ENCODE measurements around the gene MARK1. TPM values are rescaled to one million over a fixed set of nuclear protein-coding genes. Genes with fewer than 3 reads are reported as not detected.
"Not testable (repeated sequence)": the region's sequence is repeated elsewhere in the genome, so short reads cannot be mapped to it uniquely, and the experiment has no call there.

MARK1 gene
- total RNA-seq, 4 donors from 2014 or later, result 3.9 to 11.3 (median 6.6) TPM

DNA sequence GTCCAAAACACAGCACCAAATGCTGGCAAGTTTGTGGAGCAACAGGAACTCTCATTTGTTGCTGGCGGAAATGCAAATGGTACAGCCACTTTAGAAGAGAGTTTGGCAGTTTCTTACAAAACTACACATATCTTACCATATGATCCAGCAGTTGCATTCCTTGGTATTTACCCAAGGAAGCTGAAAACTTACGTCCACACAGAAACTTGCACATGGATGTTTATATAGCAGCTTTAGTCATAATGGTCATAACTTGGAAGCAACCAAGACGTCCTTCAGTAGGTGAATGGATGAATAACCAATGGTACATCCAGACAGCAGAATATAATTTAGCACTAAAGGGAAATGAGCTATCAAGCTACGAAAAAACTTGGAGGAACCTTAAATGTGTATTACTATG, 66.4 kb downstream of the MARK1 start:
- Histone ChIP-seq H3K4me3 (no peak overlapping the region), H3K4me1 (no peaks in the 10 kb centered on the region), H3K27ac (no peak overlapping the region), H3K27me3 (no peaks in the 10 kb centered on the region), H3K36me3 (peaks cover 0 to 13% (median 0%) of the 10 kb centered on the region in 3 donors), H3K9me3 (no peaks in the 10 kb centered on the region)
- TF ChIP-seq POLR2A (IDR thresholded peaks at IDR 0.05) (no peak), CTCF (IDR thresholded peaks at IDR 0.05) (no peak)
- no peak for DNase-seq
- WGBS, 2 donors, result 87 to 88% methylated on average over 4 of the region's 4 CpGs
- intact Hi-C loops (cut with DNase I), result no loop called here

GRCh38 chr1:220595179-220595578, 67.2 kb downstream of the MARK1 start:
- WGBS, 2 donors, result 77 to 82% methylated on average over 3 of the region's 3 CpGs
- Histone ChIP-seq H3K4me1 (no peaks in the 10 kb centered on the region), H3K27ac (no peak overlapping the region), H3K36me3 (peaks cover 0 to 13% (median 0%) of the 10 kb centered on the region in 3 donors), H3K4me3 (no peak overlapping the region), H3K27me3 (no peaks in the 10 kb centered on the region), H3K9me3 (no peaks in the 10 kb centered on the region)
- no peak for DNase-seq
- no peak for TF ChIP-seq POLR2A (IDR thresholded peaks at IDR 0.05)
- TF ChIP-seq CTCF (IDR thresholded peaks at IDR 0.05), result no peak
- intact Hi-C loops (cut with DNase I), result no loop called here

GRCh38 chr1:220604926-220605325, 77.0 kb downstream of the MARK1 start:
- Histone ChIP-seq H3K4me3 (no peak overlapping the region), H3K27me3 (no peaks in the 10 kb centered on the region), H3K36me3 (no peaks in the 10 kb centered on the region), H3K4me1 (peaks cover 0 to 7% (median 0%) of the 10 kb centered on the region in 3 donors), H3K27ac (no peak overlapping the region), H3K9me3 (no peaks in the 10 kb centered on the region)
- no peak for DNase-seq
- TF ChIP-seq CTCF (IDR thresholded peaks at IDR 0.05), result no peak
- WGBS, 2 donors, result 72 to 76% methylated on average over 3 of the region's 3 CpGs
- intact Hi-C loops (cut with DNase I), result no loop called here

GRCh38 chr1:220605651-220606050, 77.7 kb downstream of the MARK1 start:
- H3K27me3 ChIP-seq; intact Hi-C loops (cut with DNase I); DNase-seq; H3K4me3 ChIP-seq; H3K4me1 ChIP-seq; H3K27ac ChIP-seq; H3K9me3 ChIP-seq; H3K36me3 ChIP-seq: not testable (repeated sequence)
- 91 to 100% methylated on average over 3 to 4 of the region's 4 CpGs for WGBS, 2 donors

DNA sequence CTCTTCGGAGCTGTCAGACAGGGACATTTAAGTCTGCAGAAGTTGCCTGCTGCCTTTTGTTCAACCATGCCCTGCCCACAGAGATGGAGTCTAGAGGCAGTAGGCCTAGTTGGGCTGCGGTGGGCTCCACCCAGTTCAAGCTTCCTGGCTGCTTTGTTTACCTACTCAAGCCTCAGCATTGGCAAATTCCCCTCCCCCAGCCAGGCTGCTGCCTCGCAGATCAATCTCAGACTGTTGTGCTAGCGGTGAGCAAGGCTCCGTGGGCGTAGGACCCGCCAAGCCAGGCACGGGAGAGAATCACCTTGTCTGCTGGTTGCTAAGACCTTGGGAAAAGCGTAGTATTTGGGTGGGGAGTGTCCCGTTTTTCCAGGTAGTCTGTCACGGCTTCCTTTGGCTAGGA, 83.2 kb downstream of the MARK1 start:
- peaks cover 0 to 20% (median 0%) of the 10 kb centered on the region in 3 donors for H3K36me3 ChIP-seq
- H3K27me3 ChIP-seq; H3K27ac ChIP-seq; H3K4me3 ChIP-seq; DNase-seq; intact Hi-C loops (cut with DNase I); H3K9me3 ChIP-seq; H3K4me1 ChIP-seq: not testable (repeated sequence)
- 74 to 75% methylated on average over 6 to 8 of the region's 11 CpGs for WGBS, 2 donors

GRCh38 chr1:220616836-220617235, 88.9 kb downstream of the MARK1 start:
- Histone ChIP-seq H3K27ac (no peak overlapping the region), H3K27me3 (no peaks in the 10 kb centered on the region), H3K4me3 (no peak overlapping the region), H3K36me3 (peaks cover 0 to 19% (median 0%) of the 10 kb centered on the region in 3 donors), H3K9me3 (no peaks in the 10 kb centered on the region), H3K4me1 (no peaks in the 10 kb centered on the region)
- intact Hi-C loops (cut with DNase I), result no loop called here
- no peak for DNase-seq
- no peak for TF ChIP-seq POLR2A (IDR thresholded peaks at IDR 0.05)

- no peaks in the 10 kb centered on the region for H3K9me3 ChIP-seq
- H3K27me3 ChIP-seq, result no peaks in the 10 kb centered on the region
- DNase-seq, result no peak
- no peaks in the 10 kb centered on the region for H3K4me1 ChIP-seq
- H3K4me3 ChIP-seq, result no peak overlapping the region
- no peak overlapping the region for H3K27ac ChIP-seq
- no peak for TF ChIP-seq POLR2A (IDR thresholded peaks at IDR 0.05)
- no peak for TF ChIP-seq CTCF (IDR thresholded peaks at IDR 0.05)
- 81 to 96% methylated on average over 5 of the region's 5 CpGs for WGBS, 2 donors
- peaks cover 0 to 25% (median 0%) of the 10 kb centered on the region in 3 donors for H3K36me3 ChIP-seq
- intact Hi-C loops (cut with DNase I), result no loop called here
Observed at GRCh38 chr1:220628431-220628830, 100.5 kb downstream of the MARK1 start.

All from esophagus squamous epithelium (tissue), 5 donors.